ENCODE measurements around the gene TXNDC17.

The TXNDC17 gene

GRCh38 chr17:6669479-6670212 is 28.8 kb downstream of the TXNDC17 start:
- no peak for DNase-seq (ENCODE audit: low read depth)
- TF ChIP-seq CTCF (IDR thresholded peaks at IDR 0.05; ENCODE audit: low read depth, low read length, missing control alignments), result no peak
- no peak overlapping the region for H3K4me3 ChIP-seq (ENCODE audit: low read depth, low read length)

GRCh38 chr17:6670571-6670970 is 29.7 kb downstream of the TXNDC17 start:
- TF ChIP-seq CTCF (IDR thresholded peaks at IDR 0.05; ENCODE audit: low read depth, low read length, missing control alignments), result no peak
- H3K4me3 ChIP-seq (ENCODE audit: low read depth, low read length), result no peak overlapping the region
- DNase-seq (ENCODE audit: low read depth), result no peak

GRCh38 chr17:6670999-6671398 is 30.1 kb downstream of the TXNDC17 start:
- DNase-seq (ENCODE audit: low read depth), result no peak

GRCh38 chr17:6671431-6671830 is 30.6 kb downstream of the TXNDC17 start:
- TF ChIP-seq CTCF (IDR thresholded peaks at IDR 0.05; ENCODE audit: low read depth, low read length, missing control alignments), result no peak
- DNase-seq (ENCODE audit: low read depth), result no peak
- no peak overlapping the region for H3K4me3 ChIP-seq (ENCODE audit: low read depth, low read length)

More at GRCh38 chr17:6670999-6671398, 30.1 kb downstream of the TXNDC17 start:
- H3K4me3 ChIP-seq (ENCODE audit: low read depth, low read length), result no peak overlapping the region
- no peak for TF ChIP-seq CTCF (IDR thresholded peaks at IDR 0.05; ENCODE audit: low read depth, low read length, missing control alignments)

- no peak for DNase-seq (ENCODE audit: low read depth)
- TF ChIP-seq CTCF (IDR thresholded peaks at IDR 0.05; ENCODE audit: low read depth, low read length, missing control alignments), result no peak
- no peak overlapping the region for H3K4me3 ChIP-seq (ENCODE audit: low read depth, low read length)
Measured at GRCh38 chr17:6674586-6674985, 33.7 kb downstream of the TXNDC17 start.

- no peak for DNase-seq (ENCODE audit: low read depth)
- no peak overlapping the region for H3K4me3 ChIP-seq (ENCODE audit: low read depth, low read length)
- TF ChIP-seq CTCF (IDR thresholded peaks at IDR 0.05; ENCODE audit: low read depth, low read length, missing control alignments), result no peak
Measured at GRCh38 chr17:6675201-6675825, 34.5 kb downstream of the TXNDC17 start.

GRCh38 chr17:6676802-6677157 is 35.9 kb downstream of the TXNDC17 start:
- no peak for TF ChIP-seq CTCF (IDR thresholded peaks at IDR 0.05; ENCODE audit: low read depth, low read length, missing control alignments)
- no peak overlapping the region for H3K4me3 ChIP-seq (ENCODE audit: low read depth, low read length)

More at GRCh38 chr17:6676802-6677157, 35.9 kb downstream of the TXNDC17 start:
- no peak for DNase-seq (ENCODE audit: low read depth)
